T-helper 1 cell (primary cell): Measurements from ENCODE around the gene KCNAB3.

Experiments used
- DNase-seq, 5 donors: peaks; one replicate each; pipeline ENCODE4 v3.0.0-alpha.2; 2012 to 2020

The KCNAB3 gene

DNA sequence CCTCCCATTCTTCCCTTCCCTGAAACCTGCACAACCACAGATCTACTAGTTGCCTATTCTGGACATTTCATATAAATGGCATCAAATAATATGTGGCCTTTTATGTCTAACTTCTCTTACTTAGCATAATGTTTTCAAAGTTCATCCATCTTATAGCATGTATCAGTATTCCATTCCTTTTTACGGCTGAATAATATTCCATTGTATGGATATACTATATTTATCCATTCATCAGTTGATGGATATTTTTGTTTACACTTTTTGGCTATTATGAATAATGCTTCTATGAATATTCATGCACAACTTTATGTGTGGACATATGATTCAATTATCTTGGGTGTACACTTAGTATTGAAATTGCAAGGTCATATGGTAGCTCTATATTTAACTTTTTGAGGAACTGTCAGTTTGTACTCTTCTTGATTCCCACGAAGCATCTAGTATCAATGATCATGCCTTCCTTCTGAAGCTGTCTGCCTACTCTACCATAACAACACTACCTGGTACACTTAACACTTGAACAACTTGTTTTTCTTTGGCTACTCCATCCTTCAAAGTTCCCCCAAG, 53.8 kb downstream of the KCNAB3 start:
- no peak for DNase-seq

DNA sequence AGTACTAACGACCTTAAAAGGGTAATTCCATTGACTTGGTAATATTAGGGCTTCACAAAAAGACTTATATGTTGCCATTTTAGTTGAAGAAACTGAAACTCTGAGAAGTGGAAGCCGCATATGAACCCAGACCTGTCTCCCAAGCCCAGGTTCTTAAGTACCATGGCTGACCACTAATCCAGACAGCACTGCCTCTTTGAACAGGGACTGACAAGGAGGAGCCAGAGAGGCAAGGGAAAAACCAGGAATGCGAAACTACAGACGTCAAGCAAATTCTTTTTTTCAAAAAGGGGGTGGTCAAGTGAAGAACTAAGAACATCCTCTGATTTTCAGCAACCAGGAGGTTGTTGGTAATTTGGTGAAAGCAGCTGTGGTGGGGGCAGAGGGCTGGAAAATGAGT, 56.6 kb downstream of the KCNAB3 start:
- no peak for DNase-seq
